Vein endothelial cell (primary cell): Measurements from ENCODE around the gene B4GALNT2. TPM values are rescaled to one million over a fixed set of nuclear protein-coding genes. Genes with fewer than 3 reads are reported as not detected.

ENCODE experiments used
- total RNA-seq: library from RNA; depleted of rRNA; stranded (reverse); fragments of >200 nt; gene quantifications from 2 replicates; pipeline ENCODE4 v1.2.3, GENCODE V29; 2012

B4GALNT2 gene
- total RNA-seq: not detected in 2 replicates

GRCh38 chr17:49132699-49133364, at the start of gene B4GALNT2:
B4GALNT2 (plus strand) TSS chr17:49132769; CDS start chr17:49132793, 24 bp downstream.

GRCh38 chr17:49210158-49211029, 77.8 kb downstream of the B4GALNT2 start, which contains the start of the genes ABI3 and GNGT2:
ABI3 (plus strand) TSS chr17:49210707; CDS start chr17:49210725, 18 bp downstream.
GNGT2 (minus strand) TSS chr17:49210574; CDS start chr17:49207422, 3,152 bp downstream.

Other genes with a start within 250 kb of the B4GALNT2 start
- gene ATP5MC1, start 240.0 kb upstream of the B4GALNT2 start, total RNA-seq: 50.0 and 143 TPM in 2 replicates
- 110 and 113 TPM in 2 replicates for gene UBE2Z, start 224.4 kb upstream of the B4GALNT2 start, total RNA-seq
- 84.3 and 101 TPM in 2 replicates for gene SNF8, start 187.9 kb upstream of the B4GALNT2 start, total RNA-seq
- not detected in 2 replicates for gene GIP, start 164.2 kb upstream of the B4GALNT2 start, total RNA-seq
- gene IGF2BP1, start 135.4 kb upstream of the B4GALNT2 start, total RNA-seq: 1.3 and 8.0 TPM in 2 replicates
- gene GNGT2, start 77.8 kb downstream of the B4GALNT2 start, total RNA-seq: 2.8 and 4.6 TPM in 2 replicates
- 40.9 and 44.1 TPM in 2 replicates for gene ABI3, start 77.9 kb downstream of the B4GALNT2 start, total RNA-seq
- gene PHOSPHO1, start 98.0 kb downstream of the B4GALNT2 start, total RNA-seq: 0.29 TPM in 1 of 2 replicates, not detected in the other
- 22.6 and 25.5 TPM in 2 replicates for gene ZNF652, start 229.5 kb downstream of the B4GALNT2 start, total RNA-seq